Measurements from ENCODE around the gene WWTR1.

The WWTR1 gene

DNA sequence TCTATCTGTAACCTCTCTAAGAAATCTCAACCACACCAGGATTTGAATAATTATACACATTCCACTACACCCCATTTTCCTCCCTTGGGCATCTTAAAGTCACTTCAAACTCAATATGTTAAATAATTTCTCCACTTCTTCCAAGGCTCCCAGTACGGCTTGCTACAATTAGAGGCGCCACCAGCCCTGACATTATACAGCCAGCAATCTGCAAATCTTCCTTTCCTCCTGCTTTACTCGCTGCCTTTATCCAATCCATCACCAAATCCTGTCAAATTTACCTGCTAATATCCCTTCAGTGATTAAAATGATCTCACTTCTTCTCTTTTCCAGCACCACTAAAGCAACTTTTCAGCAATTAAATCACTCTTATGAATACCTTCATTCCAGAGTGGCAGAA is 13.9 kb downstream of the WWTR1 start:
- H3K4me3 Mint-ChIP-seq = no peak overlapping the region
- no peaks in the 10 kb centered on the region for H3K4me1 Mint-ChIP-seq
- ATAC-seq (no peak), DNase-seq (no peak)
- H3K27me3 Mint-ChIP-seq = peaks cover 16% of the 10 kb centered on the region
- H3K9me3 Mint-ChIP-seq = no peaks in the 10 kb centered on the region
- no peaks in the 10 kb centered on the region for H3K36me3 Mint-ChIP-seq (ENCODE audit: low read depth)
- no peak overlapping the region for H3K27ac Mint-ChIP-seq

DNA sequence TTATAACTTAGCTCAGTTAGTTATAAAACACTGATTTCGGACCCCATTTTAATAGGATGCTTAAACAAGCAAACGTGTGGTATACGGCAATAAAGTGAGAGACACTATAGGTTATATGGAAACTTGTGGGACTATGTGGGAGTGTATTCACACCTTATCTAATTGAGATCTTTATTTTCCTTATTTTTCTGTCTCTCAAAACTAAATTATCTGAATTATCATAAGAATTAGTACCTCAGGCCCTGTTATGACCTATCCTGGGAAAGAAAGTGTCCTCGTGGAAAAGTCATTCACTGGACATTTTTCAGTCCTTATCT is 14.4 kb downstream of the WWTR1 start:
- no peak for ATAC-seq
- peaks cover 16% of the 10 kb centered on the region for H3K27me3 Mint-ChIP-seq
- H3K9me3 Mint-ChIP-seq = no peaks in the 10 kb centered on the region
- no peaks in the 10 kb centered on the region for H3K4me1 Mint-ChIP-seq
- DNase-seq = no peak
- H3K27ac Mint-ChIP-seq = no peak overlapping the region
- no peaks in the 10 kb centered on the region for H3K36me3 Mint-ChIP-seq (ENCODE audit: low read depth)
- no peak overlapping the region for H3K4me3 Mint-ChIP-seq

DNA sequence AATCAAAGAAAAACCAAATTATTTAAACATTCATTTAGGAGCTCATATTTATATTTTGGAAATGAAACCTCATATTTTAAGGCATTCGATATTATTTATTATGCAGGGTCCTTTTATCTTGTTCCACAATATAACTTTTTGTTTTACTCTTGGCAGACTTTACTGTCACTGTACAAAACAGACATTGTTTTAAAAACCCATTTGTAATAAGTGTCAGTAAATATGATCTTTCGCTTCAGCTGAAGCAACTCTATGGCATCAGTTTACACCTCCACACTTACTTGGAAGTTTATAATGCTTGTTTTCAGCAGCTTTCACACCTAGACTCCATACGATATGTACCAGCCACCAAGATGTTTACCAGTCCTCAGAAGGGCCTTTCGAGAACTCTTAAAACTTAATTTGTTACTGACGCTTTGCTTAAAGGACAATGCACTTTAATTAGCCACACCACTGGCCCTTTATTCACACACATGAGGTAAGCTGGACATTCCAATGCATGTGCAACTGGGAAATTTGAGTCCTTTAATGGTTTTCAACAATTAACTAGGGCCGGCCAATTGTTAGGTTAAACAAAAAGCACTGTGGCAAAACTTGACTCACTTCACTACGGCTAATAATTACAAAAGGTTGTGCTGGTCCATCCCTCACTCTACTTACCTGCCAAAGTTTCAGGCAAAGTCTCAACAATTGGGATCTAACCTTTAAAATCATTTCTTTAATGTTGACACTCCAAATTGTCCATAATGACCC is 16.7 kb downstream of the WWTR1 start:
- no peak overlapping the region for H3K4me3 Mint-ChIP-seq
- no peaks in the 10 kb centered on the region for H3K36me3 Mint-ChIP-seq (ENCODE audit: low read depth)
- H3K9me3 Mint-ChIP-seq = no peaks in the 10 kb centered on the region
- H3K27me3 Mint-ChIP-seq = peaks cover 7% of the 10 kb centered on the region
- no peaks in the 10 kb centered on the region for H3K4me1 Mint-ChIP-seq
- DNase-seq = no peak
- no peak overlapping the region for H3K27ac Mint-ChIP-seq
- no peak for ATAC-seq

DNA sequence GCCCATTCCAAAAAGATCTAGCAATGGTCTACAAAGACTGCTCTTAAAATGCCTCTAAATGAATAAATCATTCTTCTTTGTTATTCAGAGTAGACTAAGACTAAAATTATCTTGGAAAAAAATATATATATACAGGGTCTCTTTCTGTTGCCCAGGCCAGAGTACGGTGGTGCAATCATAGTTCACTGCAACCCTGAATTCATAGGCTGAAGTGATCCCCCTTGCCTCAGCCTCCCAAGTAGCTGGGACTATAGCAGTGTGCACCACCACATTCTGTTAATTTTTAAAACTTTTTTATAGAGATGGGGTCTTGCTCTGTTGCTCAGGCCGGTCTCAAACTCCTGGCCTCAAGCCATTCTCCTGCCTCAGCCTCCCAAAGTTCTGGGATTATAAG is 18.7 kb downstream of the WWTR1 start:
- H3K27me3 Mint-ChIP-seq = peaks cover 16% of the 10 kb centered on the region
- H3K27ac Mint-ChIP-seq = no peak overlapping the region
- H3K36me3 Mint-ChIP-seq (ENCODE audit: low read depth) = no peaks in the 10 kb centered on the region

DNA sequence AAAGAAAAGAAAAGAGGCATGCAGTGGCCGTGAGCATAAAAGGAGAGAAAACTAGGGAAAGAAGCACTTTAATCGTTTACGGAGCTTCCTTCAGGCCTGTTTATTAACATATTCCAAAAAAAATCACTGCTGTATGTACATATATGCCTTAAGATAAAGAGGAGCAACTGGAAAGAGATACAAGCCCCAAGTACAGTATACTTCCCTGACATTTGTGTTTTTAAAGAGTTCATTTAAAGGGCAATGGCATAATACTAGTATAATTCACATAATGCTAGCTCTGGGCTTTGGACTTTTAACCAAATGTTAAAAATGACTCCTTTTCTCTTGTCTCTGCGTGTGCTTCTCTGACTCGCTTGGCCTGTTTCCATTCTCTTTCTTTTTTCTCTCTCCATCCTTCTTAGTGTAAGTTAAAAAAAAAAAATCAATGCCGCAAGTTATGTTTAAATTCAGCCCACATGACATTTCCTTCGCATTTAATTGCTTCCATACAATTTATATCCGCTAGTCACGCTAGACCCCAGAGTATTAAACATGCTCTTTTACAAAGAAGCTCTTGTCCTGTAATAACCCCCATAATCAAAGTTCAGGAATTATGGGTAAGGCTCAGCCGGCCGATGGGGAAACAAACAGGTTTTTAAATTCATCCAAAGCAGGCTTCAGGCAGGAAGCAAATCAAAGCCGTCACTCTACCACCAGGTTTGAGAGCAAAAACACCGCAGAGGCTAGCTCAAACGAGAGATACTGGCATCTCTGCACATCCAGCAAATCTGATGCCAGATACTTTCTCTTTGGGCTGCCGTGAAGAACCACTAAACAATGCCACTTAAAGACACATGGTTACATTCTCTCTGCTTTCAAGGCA is 19.4 kb downstream of the WWTR1 start:
- Mint-ChIP-seq H3K4me1 (no peaks in the 10 kb centered on the region), H3K36me3 (ENCODE audit: low read depth) (no peaks in the 10 kb centered on the region), H3K27ac (no peak overlapping the region), H3K27me3 (peaks cover 14% of the 10 kb centered on the region), H3K9me3 (no peaks in the 10 kb centered on the region), H3K4me3 (no peak overlapping the region)
- ATAC-seq (no peak), DNase-seq (no peak)

More for the DNA sequence above, 18.7 kb downstream of the WWTR1 start:
- DNase-seq (no peak), ATAC-seq (no peak)
- Mint-ChIP-seq H3K4me3 (no peak overlapping the region), H3K9me3 (no peaks in the 10 kb centered on the region), H3K4me1 (no peaks in the 10 kb centered on the region)

DNA sequence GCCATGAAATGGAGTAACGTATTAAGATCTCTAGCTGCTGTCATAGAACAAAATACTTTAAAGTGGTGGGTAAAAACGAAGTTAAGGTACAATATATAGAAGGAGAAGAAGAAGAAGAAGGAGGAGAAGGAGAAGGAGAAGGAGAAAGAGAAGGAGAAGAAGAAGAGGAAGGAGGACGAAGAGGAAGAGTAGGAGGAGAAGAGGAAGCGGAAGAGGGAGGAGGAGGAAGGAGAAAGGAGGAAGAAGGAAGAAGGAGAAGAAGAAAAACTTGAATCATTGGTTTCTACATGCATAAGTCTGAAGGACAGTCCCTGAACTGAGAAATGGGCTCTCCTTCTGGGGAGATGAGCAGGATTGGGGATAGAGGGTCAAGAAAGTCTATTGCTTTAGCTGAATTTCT is 22.4 kb downstream of the WWTR1 start:
- Mint-ChIP-seq H3K4me3 (no peak overlapping the region), H3K27me3 (peaks cover 19% of the 10 kb centered on the region), H3K9me3 (no peaks in the 10 kb centered on the region), H3K27ac (no peak overlapping the region), H3K36me3 (ENCODE audit: low read depth) (no peaks in the 10 kb centered on the region), H3K4me1 (no peaks in the 10 kb centered on the region)
- no peak for ATAC-seq
- DNase-seq = no peak

DNA sequence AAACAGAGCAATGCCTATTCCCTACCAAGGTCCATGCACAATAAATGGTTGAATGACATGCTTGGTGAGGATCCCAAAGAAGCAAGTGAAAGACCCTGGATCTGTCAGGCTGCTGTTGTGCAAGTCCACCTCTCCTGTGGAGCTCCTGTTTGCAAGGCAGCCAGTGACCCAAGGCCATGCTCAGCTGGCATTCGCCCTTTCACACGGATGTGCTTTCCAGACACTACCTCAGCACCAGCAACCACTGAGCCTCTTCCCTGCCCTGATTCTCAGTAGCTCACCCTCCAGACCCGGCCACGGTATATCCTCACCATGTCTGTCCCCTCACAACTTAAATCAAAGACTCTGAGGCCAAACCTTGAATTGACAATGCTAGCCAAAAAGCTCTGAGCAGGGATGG is 23.3 kb downstream of the WWTR1 start:
- Mint-ChIP-seq H3K9me3 (no peaks in the 10 kb centered on the region), H3K4me1 (no peaks in the 10 kb centered on the region), H3K36me3 (ENCODE audit: low read depth) (no peaks in the 10 kb centered on the region), H3K4me3 (no peak overlapping the region), H3K27ac (no peak overlapping the region), H3K27me3 (peaks cover 22% of the 10 kb centered on the region)
- ATAC-seq (no peak), DNase-seq (no peak)

DNA sequence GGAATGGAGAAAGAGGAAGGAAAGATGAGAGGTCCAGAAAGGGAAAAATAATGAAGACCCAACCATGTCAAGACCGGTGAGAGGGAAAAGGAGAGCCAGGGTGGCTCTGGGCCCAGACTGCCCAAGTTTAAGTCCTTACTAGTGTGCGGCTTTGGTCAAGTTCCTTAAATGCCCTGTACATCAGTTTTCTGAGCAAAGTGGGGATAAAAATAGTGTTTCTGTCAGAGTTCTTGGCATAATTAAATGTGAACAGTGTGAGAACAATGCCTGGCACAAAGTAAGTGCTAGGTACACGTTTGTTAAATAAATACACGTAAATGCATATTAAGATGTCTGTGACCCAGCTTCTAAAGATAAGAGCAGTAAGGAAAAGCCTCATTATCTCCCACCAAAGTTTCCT is 23.8 kb downstream of the WWTR1 start:
- DNase-seq (no peak), ATAC-seq (no peak)
- Mint-ChIP-seq H3K27ac (no peak overlapping the region), H3K4me1 (no peaks in the 10 kb centered on the region), H3K36me3 (ENCODE audit: low read depth) (no peaks in the 10 kb centered on the region), H3K4me3 (no peak overlapping the region), H3K27me3 (peaks cover 22% of the 10 kb centered on the region), H3K9me3 (no peaks in the 10 kb centered on the region)

DNA sequence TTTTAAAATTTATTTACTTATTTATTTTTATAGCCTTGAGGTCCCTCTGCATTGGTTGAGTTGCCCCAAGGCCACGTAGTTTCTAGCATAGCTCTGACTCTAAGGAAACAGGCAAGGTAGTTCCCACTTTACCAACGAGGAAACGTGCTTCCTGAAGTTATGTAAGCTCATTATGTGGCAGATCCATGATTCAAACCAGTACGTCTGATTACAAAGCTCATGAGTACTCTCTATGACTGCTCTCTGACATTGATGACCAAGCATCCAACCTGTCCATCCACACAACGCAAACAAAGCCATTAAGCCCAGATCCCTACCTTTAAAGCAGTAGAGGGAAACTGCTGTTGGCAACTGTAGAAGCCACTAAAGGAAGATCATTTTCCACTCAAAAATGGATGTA is 25.6 kb downstream of the WWTR1 start:
- ATAC-seq = no peak
- peaks cover 18% of the 10 kb centered on the region for H3K27me3 Mint-ChIP-seq

DNA sequence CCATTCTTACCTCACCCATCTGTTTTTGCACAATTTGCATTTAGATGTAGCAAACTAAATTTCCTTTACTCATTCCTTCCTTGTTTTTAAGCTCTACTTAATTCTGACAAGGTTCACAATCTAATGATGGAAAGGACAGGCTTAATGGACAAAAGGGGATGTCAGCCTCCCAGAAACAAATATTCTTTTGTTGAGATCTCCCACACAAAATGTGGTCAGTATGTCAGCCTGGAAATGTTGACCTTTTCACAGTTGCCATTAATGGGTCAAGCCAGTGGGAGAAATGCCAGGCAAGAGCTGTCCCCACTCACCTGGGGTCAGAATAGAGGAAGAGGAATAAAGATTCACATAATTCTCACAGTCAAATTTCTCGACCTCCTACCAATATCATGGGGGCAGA is 27.0 kb downstream of the WWTR1 start:
- ATAC-seq (no peak), DNase-seq (no peak)
- Mint-ChIP-seq H3K36me3 (ENCODE audit: low read depth) (no peaks in the 10 kb centered on the region), H3K4me3 (no peak overlapping the region), H3K27me3 (peaks cover 19% of the 10 kb centered on the region), H3K27ac (no peak overlapping the region), H3K4me1 (no peaks in the 10 kb centered on the region), H3K9me3 (no peaks in the 10 kb centered on the region)

More for the DNA sequence above, 25.6 kb downstream of the WWTR1 start:
- H3K27ac Mint-ChIP-seq = no peak overlapping the region
- H3K36me3 Mint-ChIP-seq (ENCODE audit: low read depth) = no peaks in the 10 kb centered on the region
- H3K4me3 Mint-ChIP-seq = no peak overlapping the region
- no peaks in the 10 kb centered on the region for H3K4me1 Mint-ChIP-seq
- H3K9me3 Mint-ChIP-seq = no peaks in the 10 kb centered on the region
- DNase-seq = no peak

DNA sequence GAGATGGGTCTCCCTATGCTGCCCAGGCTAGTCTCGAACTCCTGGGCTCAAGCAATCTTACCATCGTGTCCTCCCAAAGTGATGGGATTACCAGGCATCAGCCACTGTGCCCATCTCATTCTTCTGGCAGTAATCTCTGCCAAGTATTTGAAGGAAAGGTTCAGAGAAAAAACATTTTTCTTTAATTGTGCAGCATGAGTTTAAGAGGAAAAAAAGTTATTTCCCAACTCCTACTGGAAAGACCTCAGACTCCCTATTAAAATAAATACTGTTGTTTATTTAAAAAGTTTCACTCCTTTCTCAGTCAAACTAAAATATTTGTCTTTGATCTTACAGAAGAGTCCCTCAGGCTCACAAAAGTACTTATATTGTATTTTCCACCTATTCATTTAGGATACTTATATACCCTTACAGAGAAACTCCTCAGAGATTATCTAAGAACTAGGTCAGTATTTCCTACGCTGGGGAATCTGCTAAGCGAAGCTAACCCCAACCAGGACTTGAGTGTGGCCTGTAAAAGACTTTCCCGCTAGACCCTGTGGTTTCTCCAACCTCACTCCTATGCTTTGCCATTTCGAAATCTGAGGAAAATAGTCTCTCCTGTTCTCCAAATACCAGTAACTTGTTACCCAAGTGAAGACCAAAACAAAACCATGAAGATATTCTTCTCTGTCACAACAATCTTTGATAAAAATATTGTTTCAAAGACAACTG is 28.7 kb downstream of the WWTR1 start:
- H3K27me3 Mint-ChIP-seq = peaks cover 12% of the 10 kb centered on the region
- ATAC-seq = no peak
- H3K36me3 Mint-ChIP-seq (ENCODE audit: low read depth) = no peaks in the 10 kb centered on the region
- H3K4me3 Mint-ChIP-seq = no peak overlapping the region
- DNase-seq = no peak
- H3K4me1 Mint-ChIP-seq = no peaks in the 10 kb centered on the region
- no peak overlapping the region for H3K27ac Mint-ChIP-seq
- H3K9me3 Mint-ChIP-seq = no peaks in the 10 kb centered on the region

DNA sequence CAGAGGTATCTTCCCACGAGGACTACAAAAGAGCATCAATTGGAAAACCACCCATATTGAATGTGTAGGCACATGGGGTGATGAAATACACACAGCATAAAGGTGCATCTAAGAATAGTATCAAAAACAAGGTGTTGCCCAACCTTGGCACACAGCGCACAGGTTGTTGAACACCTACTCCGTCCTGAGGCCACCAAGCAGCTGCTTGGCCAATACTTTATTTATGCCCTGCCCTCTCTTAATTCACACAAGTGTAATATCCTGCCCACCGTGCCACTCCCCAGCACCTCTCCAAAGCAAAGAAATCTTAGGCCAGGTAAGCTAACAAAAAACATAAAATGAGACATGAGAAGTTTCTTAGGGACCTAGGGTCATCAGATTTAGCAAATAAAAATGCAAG is 31.2 kb downstream of the WWTR1 start:
- no peaks in the 10 kb centered on the region for H3K36me3 Mint-ChIP-seq (ENCODE audit: low read depth)
- DNase-seq (no peak), ATAC-seq (no peak)

DNA sequence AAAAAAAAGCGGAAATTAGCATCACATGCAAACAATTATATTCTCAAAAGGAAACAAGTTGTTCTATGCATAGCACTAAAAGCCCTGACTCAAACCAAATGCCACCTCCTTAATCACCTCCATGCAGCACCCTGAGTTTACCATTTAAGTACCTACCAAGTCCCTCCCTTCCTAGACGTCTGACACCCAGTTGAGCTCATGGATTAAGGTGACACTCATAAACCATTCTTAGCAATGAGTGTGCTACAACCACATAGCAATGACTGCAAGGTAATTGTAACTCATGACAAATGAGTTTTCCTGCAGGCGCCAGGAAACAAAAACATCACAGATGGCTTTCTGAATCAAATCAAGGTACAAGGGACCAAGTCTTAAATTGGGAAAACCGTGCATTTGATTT is 32.0 kb downstream of the WWTR1 start:
- no peaks in the 10 kb centered on the region for H3K36me3 Mint-ChIP-seq (ENCODE audit: low read depth)
- no peak for ATAC-seq

More for the DNA sequence above, 31.2 kb downstream of the WWTR1 start:
- H3K4me3 Mint-ChIP-seq = no peak overlapping the region
- H3K9me3 Mint-ChIP-seq = no peaks in the 10 kb centered on the region
- peaks cover 3% of the 10 kb centered on the region for H3K4me1 Mint-ChIP-seq
- no peak overlapping the region for H3K27ac Mint-ChIP-seq
- H3K27me3 Mint-ChIP-seq = peaks cover 11% of the 10 kb centered on the region

DNA sequence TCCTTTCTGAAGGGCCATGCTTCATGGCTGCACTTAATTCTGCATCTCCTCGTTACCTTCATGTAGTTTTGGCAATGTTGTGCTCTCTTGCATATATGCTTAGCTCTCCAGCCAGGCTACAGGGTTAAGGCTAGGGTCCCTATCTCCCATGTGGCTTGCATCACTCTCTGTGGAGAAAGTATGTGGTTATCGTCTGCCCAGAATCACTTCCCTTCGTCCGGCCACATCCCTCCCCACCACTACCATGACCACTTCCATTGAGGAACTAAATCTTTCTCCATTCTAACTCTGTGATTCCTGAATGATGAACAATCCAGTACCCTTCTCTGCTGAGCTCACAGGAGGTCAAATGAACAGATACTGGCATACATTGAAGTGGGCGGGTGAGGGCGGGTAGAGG is 34.0 kb downstream of the WWTR1 start:
- ATAC-seq = no peak
- no peaks in the 10 kb centered on the region for H3K9me3 Mint-ChIP-seq
- no peaks in the 10 kb centered on the region for H3K36me3 Mint-ChIP-seq (ENCODE audit: low read depth)
- DNase-seq = no peak
- no peak overlapping the region for H3K4me3 Mint-ChIP-seq
- peaks cover 7% of the 10 kb centered on the region for H3K27me3 Mint-ChIP-seq
- H3K27ac Mint-ChIP-seq = no peak overlapping the region
- H3K4me1 Mint-ChIP-seq = peaks cover 12% of the 10 kb centered on the region

More for the DNA sequence above, 32.0 kb downstream of the WWTR1 start:
- Mint-ChIP-seq H3K9me3 (no peaks in the 10 kb centered on the region), H3K27ac (no peak overlapping the region), H3K4me3 (no peak overlapping the region), H3K27me3 (peaks cover 10% of the 10 kb centered on the region), H3K4me1 (peaks cover 10% of the 10 kb centered on the region)
- no peak for DNase-seq

Data from activated naive CD8-positive, alpha-beta T cell treated with anti-CD3 and anti-CD28 coated beads, Interleukin-2, amount 50 U/mL, for 24 hours (primary cell).